HG02759 (cell line): ENCODE data around the gene NR2F6.
"Not testable (repeated sequence)": the region's sequence is repeated elsewhere in the genome, so short reads cannot be mapped to it uniquely, and the experiment has no call there.

ENCODE experiments used
- ATAC-seq: cut with Tn5 transposase; IDR thresholded peaks from one replicate; pipeline ENCODE4 v1.9.1; 2021; ENCODE audit warnings: mild to moderate bottlenecking, moderate library complexity; ENCODE audit not compliant: unreplicated experiment

NR2F6 gene

DNA sequence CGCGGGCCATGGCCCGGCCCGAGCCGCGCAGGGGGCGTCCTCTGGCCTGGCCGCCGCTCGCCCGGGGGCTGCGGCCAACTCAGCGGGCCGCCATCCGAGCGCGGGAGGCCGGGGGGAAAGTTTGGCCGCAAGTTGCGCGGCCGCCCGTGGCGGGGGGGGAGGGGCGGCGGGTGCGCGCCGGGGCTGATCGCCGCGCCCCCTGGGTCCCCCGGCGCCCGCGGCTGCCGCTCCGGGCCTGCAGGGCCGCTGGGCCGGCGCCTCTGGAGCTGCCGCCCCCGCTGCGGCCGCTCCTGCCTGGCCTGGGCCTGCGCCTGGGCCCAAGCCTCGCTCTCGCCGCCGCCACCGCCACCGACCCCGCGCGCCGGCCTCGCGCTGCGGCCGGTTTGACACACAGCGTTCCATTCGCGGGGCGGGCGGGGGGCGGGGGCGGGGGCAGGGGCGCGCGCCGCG, at the start of gene NR2F6:
NR2F6 (minus strand) TSS at position 385 of the 450 bp plus-strand sequence. CDS start 699 bp downstream, outside the sequence.
- no peak for ATAC-seq

- ATAC-seq, result no peak
Observed at GRCh38 chr19:17294051-17294891, 48.6 kb upstream of the NR2F6 start.

- no peak for ATAC-seq
Observed at GRCh38 chr19:17293605-17294004, 47.9 kb upstream of the NR2F6 start.

GRCh38 chr19:17292301-17293074, 46.8 kb upstream of the NR2F6 start:
- peak; percentile 84 for ATAC-seq

- ATAC-seq, result no peak
Observed at GRCh38 chr19:17289489-17289888, 43.8 kb upstream of the NR2F6 start.

- ATAC-seq, result no peak
Observed at GRCh38 chr19:17286752-17287151, 41.0 kb upstream of the NR2F6 start.

GRCh38 chr19:17286263-17286662, 40.5 kb upstream of the NR2F6 start:
- no peak for ATAC-seq

DNA sequence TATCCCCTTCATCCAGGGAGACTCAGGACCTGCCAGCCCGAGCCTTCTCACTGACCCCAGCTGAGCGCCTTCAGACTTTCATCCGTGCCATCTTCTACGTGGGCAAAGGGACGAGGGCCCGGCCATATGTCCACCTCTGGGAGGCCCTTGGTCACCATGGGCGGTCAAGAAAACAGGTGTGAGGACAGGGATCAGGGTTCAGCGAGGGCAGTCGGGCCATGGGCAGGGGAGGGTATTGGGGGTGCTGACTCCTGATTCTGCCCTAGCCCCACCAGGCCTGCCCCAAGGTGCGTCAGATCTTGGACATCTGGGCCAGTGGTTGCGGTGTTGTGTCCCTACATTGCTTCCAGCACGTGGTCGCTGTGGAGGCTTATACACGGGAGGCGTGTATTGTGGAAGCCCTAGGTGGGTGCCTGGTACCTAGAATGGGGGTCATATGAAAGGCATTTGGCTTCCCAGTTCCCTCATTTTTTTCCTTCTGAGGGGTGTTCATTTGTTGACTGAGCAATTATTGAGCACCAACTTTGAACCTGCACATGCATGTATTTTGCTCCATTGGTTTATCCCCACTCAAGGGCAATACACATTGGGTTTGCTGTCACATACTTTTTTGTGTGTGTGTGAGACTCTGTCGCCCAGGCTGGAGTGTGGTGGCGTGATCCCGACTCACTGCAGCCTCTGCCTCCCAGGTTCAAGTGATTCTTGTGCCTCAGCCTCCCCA, 39.9 kb upstream of the NR2F6 start:
- ATAC-seq, result no peak

DNA sequence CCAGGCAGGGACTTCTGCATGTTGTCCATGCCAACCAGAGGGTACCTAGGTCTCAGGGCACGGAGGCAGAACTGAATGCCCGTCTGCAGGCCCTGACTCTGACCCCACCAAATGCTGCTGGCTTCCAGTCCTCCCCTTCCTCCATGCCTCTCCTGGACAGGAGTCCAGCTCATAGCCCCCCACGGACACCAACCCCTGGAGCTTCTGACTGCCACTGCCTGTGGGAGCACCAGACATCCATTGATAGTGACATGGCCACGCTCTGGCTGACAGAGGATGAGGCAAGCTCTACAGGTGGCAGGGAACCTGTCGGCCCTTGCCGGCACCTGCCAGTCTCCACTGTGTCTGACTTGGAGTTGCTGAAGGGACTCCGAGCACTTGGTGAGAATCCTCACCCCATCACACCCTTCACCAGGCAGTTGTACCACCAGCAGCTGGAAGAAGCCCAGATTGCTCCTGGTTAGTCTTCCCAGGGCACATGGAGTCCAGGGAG, 37.8 kb upstream of the NR2F6 start:
- no peak for ATAC-seq

GRCh38 chr19:17282488-17283125, 36.9 kb upstream of the NR2F6 start:
- peak; percentile 74 for ATAC-seq

DNA sequence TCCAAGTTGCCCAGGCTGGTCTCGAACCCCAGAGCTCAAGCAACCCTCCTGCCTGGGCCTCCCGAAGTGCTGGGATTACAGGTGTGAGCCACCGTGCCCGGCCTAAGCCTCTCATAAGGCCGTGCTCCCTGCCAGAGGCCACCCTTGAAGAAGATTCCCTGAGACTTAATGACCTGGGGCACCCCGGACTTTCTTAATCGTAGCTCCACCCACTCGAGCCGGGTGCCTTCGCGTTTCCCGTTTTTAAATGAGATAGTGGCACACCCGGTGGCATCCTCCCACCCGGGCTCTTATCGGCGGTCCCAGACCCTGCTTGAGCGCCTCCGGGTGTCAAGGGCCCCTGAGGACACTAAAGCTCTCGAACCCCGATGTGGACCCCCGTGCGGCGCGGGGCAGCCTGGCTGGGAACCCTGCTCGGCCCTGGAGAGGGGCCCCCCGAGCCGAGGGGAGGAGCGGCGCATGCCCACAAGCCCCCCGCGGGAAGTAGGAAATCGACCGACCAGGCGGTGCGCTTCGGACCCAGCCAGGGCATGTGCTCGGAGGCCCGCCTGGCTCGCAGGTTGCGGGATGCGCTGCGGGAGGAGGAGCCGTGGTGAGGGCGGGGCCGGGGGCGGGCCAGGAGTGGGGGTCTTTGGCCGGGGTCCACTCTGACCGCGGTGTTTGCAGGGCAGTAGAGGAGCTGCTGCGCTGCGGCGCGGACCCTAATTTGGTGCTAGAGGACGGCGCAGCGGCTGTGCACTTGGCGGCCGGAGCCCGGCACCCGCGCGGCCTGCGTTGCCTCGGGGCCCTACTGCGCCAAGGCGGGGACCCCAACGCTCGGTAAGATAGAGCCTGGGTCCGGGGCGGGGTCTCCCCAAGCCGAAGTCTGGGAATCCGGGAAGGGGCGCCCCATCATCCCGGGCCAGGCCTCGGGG, 35.9 kb upstream of the NR2F6 start, which contains the start of gene ANKLE1:
ANKLE1 (plus strand) TSS at position 511 of the 914 bp plus-strand sequence; CDS start at position 531, 20 bp downstream.
- peak; percentile 56 for ATAC-seq

- ATAC-seq, result no peak
Observed at GRCh38 chr19:17279436-17279835, 33.7 kb upstream of the NR2F6 start.

DNA sequence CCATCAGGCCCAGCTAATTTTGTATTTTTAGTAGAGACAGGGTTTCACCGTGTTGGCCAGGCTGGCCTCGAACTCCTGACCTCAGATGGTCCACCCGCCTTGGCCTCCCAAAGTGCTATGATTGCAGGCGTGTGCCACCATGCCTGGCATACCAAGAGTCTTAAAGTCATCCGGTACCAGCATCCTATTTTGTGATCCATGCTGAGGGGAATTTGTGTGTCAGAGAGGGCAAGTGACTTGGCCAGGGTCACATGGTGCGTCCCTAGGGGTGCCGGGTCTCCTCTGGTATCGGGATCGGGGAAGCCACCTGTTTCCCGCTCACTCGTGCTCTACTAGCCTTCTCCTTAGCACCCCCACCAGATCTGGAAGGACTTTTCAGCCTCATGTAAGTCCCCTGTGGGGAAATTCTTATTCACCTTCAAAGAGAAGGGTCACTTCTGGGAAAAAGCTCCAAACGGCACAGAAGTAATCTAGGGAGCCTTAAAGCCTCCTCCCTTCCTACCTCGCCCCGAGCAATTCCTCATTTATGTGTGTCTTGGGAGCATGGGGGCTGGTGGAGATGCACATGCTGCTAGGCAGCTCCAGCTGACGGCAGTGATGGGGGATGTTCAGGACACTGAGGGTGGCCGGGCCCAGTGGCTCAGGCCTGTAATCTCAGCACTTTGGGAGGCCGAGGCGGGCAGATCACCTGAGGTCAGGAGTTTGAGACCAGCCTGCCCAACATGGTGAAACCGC, 29.9 kb upstream of the NR2F6 start:
- no peak for ATAC-seq

- not testable (repeated sequence) for ATAC-seq
Observed at GRCh38 chr19:17274892-17275291, 29.2 kb upstream of the NR2F6 start.

DNA sequence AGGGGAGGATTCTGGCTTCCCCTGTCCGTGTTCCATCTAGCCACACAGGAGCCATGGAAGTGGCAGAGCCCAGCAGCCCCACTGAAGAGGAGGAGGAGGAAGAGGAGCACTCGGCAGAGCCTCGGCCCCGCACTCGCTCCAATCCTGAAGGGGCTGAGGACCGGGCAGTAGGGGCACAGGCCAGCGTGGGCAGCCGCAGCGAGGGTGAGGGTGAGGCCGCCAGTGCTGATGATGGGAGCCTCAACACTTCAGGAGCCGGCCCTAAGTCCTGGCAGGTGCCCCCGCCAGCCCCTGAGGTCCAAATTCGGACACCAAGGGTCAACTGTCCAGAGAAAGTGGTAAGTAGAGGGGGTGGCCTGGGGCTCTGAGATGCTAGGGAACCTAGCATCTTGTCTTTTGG, 23.0 kb upstream of the NR2F6 start:
- ATAC-seq, result no peak

DNA sequence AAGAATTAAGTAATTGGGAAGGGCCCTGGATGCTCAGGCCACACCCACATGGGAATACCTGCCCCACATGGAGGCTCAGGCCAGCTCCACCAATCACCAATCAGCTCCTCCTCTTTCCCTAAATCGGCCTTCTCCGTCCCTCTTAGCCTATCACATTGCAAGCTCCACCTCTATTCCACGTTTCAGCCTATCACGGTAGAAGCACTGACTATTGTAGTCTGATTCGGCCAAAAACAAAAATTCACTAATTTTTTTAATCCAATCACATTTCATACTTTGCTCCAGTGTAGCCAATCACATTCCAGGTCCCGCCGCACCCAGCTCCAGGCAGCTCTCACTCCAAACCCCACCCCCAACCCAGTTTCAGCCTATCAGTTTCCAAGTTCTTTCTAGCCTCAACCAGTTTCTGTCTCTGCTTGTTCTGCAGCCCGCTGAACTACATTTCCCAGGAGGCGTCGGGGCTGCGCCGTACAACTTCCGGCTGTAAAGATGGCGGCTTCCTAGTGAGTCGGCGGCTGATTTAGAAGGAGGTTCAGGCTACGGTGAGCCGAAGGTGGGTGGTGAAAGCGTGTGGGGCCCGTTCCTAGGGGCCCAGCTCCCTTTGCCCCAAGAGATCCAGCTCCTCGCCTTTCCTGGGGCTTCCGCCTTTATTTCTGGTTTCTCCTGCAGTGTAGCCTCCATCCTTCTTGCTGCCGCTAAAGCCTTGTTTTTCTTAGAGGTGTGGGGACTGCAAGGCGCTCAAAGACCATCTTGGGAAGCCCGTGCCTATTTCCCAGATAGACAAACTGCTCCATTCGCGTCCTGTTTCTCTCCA, 21.5 kb upstream of the NR2F6 start, which contains the start of gene BABAM1:
BABAM1 (plus strand) TSS at position 469 of the 814 bp plus-strand sequence. CDS start 1,364 bp downstream, outside the sequence.
- ATAC-seq, result peak; percentile 90

- ATAC-seq, result no peak
Observed at GRCh38 chr19:17266589-17266974, 20.9 kb upstream of the NR2F6 start.

GRCh38 chr19:17266026-17266425, 20.3 kb upstream of the NR2F6 start:
- ATAC-seq, result no peak
